Ramos (cell line): Measurements from ENCODE around the gene SCN3B.

Experiments used
- in situ Hi-C: fragments of 300-500 bp; cut with MboI; formaldehyde crosslinking; loops from one replicate; pipeline ENCODE4 v1.14.3; 2022; ENCODE audit warnings: low sequenced_read_pairs; ENCODE audit not compliant: unreplicated experiment

The SCN3B gene

DNA sequence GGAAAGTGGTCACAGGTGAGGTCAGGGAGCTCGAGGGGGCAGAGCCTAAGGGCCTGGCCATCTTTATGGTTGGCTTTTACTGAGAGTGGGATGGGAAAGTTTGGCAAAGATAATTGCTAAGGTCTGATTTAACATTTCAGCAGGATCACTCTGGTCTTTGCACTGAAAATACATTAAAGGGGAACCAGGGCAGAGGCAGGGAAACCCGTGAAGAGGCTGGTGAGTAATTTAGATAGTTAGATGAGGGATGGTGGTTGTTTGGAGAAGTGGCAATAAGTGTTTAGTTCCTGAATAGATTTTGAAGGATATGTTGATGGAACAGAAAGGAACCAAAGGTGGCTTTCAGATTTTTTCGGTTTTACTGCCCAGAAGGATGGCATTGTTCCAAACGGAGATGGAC is 50.8 kb downstream of the SCN3B start:
- in situ Hi-C loops, result no loop called here

DNA sequence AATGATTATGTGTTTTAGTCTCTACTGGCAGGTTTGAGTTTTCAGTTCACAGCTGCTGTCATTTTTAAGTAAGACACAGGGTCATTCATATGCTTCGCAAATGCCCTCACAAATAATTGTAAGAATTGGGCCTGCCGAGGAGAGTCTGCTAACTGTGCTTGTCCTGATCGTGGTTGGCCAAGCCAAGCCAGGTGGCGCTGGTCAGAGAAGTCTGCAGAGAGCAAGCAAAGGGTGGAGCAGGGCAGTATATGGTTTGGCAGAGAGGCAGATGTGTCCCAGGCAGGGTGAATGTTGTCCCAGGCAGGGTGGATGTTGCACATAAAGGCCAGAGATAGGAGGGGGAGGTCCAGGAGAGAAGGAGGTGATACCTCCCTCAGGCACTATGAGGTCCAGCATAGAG is 52.7 kb downstream of the SCN3B start:
- in situ Hi-C loops, result no loop called here

DNA sequence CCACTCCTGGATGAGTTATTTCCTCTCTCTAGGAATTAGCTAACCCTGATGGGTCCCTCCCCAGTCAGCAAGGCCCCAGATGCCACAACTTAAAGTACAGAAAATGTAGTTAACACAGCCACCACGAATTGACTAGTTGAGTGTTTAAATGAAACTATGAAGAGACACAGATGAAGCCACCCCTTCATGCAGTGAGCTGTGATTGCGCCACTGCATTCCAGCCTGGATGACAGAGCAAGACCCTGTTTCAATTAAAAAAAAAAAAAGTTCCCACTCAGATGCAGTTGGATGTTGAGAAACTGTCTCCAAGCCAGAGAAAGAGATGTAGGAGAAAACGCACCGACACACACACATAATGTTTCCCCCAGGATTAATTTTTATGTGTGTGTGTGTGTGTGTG is 53.3 kb downstream of the SCN3B start:
- in situ Hi-C loops, result no loop called here

DNA sequence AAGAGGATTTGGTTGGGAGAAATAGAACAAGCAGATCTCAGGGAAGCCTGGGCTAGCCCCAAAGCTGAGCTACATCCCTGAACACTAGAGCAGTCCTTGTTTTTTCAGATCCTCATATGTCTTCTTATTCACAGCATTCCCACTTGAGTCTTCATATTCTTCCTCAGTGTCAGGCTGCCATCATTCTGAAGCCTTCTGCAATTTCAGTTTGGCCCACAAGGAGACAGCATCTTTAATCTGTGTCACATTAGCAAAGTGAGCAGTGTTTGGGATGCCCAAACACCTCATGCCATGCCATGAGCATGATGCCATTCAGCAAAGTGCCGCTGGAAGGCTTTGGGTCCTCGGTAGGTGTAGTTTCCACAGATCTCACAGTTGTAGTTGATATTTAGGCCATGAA is 56.6 kb downstream of the SCN3B start:
- in situ Hi-C loops, result no loop called here

DNA sequence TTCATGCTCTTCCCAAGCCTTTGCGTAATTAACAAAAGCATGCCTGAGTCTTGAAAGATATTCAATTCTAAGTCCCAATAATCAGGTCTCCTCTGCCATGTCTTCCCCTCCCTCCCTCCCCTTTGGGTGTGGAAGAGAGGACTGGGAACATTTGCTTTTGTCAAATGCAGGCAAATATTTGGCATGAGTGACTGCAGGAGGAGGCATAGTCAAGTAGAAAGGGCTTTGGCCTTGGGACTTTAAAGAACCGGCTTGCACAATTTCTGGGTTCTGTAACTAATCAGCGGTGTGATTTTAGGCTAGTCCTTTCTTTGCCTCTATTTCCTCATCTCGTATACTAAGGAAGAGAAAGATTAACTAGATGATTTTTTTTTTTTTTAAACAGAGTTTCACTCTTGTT is 59.5 kb downstream of the SCN3B start:
- in situ Hi-C loops, result no loop called here

DNA sequence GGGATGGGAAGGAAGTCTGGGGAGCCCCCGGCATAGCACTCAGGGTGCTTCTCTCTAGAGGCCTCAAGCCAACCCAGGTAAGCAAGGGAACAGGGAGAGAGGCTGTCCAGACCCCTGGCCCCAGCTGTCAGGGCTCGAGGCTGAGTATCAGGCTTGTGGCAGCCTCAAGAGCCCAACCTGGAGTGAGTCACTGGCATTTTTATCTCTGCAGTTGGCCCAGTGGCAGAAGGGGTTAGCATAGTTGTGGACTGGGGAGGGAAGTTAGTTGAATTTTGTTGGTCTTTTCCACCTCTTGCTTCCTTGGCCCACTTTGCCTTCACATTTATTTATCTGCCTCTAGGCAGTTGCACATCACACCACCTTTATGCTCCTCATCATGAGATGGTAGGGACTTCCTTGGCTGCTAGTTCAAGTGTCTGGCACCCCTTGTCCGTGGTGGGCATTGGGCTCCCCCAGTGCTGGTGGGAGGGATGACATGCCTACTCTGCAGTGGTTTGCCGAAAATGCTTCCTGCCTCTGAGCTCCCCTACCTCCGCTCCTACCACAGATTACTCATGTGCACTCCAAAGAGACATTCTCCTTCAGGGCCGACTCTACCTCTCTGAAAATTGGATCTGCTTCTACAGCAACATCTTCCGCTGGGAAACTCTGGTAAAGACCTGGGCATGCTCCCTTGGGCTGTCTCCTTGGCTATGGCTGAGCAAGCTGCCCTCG is 60.1 kb downstream of the SCN3B start:
- in situ Hi-C loops, result no loop called here

DNA sequence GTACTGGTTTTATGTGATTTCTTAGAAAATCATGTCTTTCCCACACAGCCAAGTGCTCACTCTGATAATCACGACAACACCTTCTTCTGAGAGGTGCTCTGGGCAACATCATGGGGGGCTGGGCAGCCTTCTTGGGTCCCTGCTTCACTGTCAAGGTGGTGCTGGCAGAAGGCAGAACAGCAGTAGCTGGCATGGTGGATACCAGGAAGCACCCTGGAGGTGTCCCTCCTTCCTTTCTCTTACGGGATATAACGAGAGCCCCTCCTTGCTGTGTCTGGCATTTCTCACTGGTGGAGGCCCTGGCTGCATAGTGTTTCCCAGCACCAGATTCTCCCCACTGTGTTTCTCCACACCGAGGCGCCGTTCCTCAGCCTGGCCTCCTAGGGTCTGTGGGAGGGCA is 60.9 kb downstream of the SCN3B start:
- in situ Hi-C loops, result no loop called here

DNA sequence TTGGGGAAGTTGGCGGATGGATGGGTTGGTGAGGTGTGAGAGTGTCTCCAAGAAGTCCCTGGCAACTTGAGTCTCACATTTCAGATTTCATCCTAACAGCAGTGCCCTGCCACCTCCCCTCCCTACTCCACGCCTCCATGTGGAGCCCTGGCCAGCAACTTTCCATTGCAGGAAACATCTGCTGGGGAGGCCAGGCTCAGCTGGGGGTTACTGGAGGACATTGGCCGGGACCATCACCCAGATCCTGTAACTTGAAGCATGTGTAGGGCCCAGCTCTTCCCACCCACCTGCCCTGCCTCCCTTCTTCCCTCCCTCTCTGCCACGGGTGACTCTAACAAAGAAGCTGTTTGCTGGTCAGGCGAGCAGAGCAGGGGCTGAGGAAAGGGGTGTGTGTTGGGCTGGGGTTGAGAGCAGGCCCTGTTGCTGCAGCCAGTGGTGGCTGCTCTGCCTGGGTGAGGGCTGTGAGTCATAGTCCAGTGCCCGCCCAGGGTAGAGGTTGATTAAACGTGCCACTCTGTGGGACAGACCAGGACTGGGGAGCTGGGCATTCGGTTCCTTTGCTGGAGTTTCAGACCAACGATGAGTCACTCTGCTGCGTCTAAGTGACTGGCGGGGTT is 64.0 kb downstream of the SCN3B start:
- in situ Hi-C loops, result no loop called here

DNA sequence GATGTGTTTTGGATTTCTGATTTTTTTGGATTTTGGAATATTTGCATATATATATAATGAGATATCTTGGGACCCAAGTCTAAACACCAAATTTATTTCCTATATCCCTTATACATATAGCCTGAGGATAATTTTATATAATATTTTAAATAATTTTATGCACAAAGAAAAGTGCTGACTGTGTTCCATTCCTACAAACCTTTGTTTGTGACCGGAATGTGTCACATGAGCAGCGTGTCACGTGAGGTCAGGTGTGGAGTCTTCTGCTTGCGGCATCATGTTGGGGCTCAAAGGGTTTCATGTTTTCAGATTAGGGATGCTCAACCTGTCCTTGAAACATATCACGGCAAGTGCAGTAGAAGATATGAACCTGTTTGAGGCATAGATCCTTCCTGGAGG is 65.6 kb downstream of the SCN3B start:
- in situ Hi-C loops, result no loop called here

DNA sequence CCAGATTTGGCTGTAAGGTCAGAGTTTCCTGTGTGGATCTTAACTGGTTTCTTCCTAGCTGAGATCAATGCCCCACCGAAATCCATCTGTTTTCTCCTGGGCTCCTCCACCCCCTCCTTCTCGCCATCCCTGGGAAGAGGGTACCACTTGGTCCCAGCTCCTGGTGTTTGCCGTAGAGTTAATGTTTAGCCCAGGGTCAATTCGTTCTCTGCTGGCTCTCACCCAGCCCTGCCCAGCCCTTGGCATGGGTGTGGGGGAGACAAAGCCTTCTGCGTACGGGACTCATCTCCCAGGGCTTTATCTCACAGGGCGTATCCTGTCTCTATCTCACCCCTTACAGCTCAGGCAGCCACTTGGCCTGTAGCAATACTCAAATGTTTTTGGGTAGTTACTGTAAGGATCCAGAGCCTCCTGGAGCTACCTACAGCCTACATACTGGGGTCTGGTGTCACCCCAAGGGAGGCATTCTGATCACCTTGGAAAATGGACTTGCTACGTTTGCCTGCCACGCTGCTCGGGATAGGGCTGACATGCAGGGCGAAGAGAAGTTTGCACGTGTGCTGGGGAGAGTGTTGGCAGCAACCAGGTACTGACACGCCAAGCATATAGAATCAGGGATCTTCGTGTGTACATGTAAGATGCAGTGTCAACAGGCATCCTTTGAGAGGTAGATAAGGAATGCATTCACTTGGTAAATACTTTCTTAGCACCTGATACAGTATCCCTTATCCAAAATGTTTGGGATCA is 66.1 kb downstream of the SCN3B start:
- in situ Hi-C loops, result no loop called here

DNA sequence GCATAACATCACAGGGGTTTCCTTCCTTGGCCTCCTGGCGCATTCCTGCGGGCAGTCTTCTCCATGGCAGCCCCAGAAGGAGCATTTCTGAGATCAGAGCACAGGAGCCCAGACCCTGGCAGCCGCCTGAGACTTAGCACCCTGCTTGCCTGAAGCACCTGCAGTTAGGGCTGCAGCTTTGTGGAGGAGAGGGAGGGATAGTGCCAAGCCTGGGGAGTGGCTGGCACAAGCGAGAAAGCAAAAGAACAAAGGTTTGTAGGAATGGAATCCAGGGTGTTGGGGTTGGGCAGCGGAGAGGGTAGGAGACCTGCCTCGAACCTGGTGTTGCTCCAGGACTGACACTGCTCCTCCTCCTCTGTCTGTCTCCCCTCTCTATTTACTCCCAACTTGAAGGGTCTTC is 66.9 kb downstream of the SCN3B start:
- in situ Hi-C loops, result no loop called here

DNA sequence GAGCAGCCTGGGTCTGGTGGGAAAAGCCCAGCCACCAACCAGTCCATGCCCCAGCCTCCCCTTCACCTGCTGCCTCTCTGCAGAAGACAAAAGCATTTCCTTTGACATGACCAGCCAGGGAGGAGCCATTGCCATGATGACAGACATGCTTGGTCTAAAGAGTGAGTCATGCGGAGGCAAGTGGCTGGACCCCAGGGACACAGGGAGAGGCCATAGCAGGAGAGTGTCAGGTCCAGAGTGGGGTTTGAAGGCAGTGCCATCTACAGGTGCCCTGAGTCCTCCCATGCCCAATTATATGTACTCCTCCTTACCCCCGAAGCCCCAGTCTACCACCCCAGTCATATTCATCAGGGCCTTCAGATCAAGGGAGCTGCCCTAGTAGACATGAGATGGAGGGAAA is 67.4 kb downstream of the SCN3B start:
- in situ Hi-C loops, result no loop called here

DNA sequence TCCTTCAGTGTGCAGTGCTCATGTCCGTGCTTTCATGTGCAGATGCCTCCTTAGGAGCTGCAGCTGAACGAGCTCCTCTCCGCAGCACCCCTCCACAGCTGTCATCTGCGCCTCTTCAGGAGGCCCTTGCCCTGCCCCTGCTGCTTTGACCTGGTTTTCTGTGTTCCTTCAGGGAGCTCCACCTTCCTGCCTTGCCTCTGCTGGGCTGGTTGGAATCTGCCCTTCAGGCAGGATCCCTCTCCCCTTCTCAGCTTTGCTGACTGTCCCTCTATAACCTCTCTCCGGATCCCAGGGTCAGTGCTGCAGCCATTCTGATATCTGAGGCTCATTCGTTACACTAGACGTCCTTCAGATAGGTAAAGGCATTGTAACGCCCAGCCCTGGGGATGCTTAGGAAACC is 67.9 kb downstream of the SCN3B start:
- in situ Hi-C loops, result no loop called here

DNA sequence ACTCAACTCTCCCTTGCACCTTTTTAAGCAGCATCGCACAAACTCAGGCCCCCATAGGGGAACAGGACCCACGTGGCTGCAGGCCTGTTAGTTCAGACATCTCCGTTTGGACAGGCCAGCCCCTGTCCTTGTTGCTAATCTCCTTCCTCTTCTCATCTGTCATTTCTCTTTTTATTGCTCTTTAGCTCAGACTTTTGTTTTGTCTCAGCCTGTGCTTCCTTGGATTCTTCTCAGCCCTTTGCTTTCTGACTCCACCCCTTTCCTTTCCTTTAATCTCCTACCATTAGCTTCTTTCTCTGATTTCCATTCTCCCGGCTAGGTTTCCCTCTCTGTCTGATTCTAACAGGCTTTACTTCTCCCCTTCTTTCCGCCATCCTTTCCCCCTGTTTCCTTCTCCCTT is 68.7 kb downstream of the SCN3B start:
- in situ Hi-C loops, result no loop called here

DNA sequence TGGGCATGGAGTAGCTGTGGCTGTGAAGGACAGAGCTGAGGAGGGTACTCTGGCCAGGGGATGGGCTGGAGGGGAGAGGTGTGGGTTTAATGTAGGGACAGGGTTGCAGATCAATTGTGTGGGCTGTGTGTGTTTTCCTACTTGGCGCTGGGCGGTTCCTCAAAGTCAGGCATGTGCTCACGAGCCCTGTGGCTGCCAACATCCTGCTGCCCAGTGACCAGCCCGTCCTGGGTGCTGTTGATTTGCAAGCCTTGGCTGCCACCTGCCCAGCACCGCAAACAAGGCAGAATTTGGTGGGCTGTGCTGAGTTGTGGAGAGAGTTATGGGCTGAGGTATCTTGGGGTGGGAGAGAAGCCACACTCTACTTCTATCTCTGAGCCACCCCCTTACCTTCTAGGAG is 69.2 kb downstream of the SCN3B start:
- in situ Hi-C loops, result no loop called here

DNA sequence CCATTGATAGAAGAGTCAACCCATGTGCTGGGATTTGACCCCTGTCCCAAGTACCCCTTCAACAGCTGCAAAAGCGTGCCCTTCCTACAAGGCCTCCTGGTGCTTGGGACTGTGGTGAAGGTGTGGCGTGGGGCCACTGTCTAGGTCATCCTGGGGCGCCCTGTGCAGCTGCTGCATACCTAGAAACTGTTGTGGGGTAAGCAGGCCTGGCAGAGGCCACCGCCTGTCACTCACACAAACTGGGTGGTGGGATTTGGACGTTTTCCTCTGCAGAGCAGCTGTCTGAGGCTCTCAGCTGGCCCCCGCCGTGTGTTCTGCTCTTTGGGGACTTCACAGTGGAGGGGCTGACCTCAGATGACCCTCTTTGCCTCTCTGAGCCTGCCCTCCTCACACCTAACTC is 69.7 kb downstream of the SCN3B start:
- in situ Hi-C loops, result no loop called here

DNA sequence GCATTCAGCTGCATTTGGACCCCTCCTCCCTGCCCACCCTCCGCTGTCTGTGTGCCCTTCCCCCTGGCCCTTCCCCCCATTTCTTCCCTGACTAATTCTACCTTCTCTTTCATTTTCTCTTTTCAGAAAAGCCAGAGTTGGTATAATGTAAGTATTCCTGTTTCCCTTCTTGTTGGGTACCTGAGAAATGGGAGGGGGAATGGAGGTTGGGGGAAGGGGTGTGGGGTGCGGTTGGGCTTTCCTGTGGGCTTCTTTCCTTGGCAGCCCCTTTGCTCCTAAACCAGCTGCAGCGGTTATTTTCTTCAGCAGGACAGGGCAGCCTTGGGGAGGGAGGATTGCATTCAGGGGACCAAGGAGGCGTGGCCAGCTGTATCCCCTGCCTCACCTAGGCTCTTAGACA is 70.2 kb downstream of the SCN3B start:
- in situ Hi-C loops, result no loop called here

DNA sequence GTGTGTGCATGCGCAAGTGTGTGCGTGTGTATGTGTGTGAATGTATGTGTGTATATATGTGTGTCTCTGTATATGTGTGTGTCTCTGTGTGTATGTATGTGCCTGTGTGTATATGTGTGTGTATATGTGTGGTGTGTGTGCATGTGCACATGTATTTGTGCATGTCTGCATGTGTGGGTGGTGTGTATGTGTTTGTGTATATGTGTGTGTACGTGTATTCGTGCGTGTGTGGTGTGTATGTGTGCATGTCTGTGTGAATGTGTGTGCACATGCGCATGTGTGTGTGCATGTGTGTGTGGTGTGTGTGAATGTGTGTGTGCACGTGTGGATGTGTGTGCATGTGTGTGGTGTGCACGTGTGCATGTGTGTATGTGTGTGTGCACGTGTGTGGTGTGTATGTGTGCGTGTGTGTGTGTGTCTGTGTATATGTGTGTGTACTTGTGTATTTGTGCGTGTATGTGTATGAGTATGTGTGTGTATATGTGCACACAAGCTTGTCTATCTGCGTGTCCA is 71.4 kb downstream of the SCN3B start:
- in situ Hi-C loops, result no loop called here

DNA sequence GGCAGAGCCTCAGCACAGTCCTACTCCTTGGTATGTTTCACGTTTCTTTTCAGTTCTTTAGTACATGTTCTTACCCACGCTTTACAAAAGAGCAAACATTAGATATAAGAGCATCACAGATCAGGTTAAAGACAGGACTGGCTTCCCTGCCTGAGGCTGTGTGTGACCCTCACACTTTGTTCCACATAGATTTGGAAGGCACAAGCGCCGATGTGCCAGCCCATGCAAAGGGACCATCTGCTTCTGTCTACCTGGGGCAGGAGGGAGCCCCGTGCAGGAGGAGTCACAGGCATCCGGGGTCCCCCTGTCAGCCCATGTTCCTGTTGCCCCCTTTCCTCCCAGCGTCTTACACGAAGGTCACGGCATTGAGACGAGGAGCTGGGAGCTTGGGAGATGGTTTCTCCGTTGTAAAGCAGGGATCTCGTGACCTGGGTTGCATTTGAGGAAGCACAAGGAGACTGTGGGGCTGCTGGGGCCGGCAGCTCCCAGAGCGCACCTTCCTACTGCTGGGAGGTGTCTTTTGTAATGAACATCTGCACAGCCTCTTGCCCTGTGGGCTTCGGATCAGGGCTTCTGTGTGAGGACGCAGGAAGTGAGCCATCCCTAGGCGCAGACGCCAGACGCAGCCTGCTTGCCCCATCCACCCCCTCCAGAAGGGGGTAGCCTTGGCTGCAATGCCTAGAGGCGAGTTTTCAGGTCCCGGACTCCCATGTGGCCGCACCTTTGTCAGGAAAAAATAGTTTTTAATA is 72.6 kb downstream of the SCN3B start:
- in situ Hi-C loops, result no loop called here

DNA sequence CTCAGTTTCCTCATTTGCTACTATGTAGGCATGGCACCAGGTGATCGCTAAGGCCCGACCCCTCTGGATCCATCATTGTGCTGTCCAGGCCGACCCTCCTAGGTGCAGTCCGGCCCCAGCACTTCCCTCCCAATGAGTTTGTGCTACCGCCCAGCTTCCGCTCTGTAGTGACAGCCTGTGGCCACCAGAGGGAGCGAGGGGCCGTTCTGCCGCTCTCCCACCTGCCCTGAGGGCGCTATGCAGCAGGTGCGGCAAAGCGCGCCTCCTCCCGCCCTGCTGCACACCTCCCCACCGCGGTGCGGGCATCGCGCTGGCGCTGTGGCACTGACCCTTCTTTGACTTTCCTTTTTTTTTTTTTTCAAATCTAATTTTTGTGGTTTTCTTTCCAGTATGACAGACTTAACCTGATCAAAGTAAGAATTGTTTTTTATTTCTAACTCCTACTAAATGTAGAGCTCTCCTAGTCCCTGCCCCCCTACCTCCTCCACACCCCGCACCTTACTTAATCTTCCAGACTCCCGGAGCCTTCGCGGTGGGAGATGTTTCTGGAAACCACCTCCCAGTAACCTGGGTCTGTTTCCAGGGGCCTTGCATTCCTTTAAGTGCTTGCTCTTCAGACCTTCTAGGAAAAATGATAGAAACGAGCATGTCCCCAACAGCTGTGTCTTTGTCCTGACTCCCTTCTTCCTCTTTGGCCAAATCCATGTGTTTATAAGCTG is 73.7 kb downstream of the SCN3B start:
- in situ Hi-C loops, result no loop called here
